Activated CD8-positive, alpha-beta memory T cell treated with anti-CD3 and anti-CD28 coated beads, Interleukin-2, amount 50 U/mL, for 48 hours (primary cell): ENCODE data around the gene SNRNP70.
A peak's percentile ranks its signal among the peaks of the same experiment; 100 is the strongest.
"Not testable (repeated sequence)": the region's sequence is repeated elsewhere in the genome, so short reads cannot be mapped to it uniquely, and the experiment has no call there.

Experiments
- DNase-seq: peaks from one replicate; pipeline ENCODE4 v3.0.0-alpha.2; 2020

Gene SNRNP70

DNA sequence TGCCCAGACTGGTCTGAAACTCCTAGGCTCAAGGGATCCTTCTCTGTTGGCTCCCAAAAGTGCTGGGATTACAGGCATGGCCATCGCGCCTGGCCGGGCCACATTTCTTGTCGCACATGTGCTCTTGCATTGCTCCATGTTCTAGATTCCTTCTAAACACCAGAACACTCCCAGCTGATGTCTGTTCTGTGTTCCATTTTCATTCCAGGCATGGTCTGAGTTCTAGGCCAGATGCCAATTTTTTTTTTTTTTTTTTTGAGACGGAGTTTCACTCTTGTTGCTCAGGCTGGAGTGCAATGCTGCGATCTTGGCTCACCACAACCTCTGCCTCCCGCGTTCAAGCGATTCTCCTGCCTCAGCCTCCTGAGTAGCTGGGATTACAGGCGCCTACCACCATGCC lies 36.6 kb downstream of the SNRNP70 start:
- DNase-seq, result not testable (repeated sequence)

DNA sequence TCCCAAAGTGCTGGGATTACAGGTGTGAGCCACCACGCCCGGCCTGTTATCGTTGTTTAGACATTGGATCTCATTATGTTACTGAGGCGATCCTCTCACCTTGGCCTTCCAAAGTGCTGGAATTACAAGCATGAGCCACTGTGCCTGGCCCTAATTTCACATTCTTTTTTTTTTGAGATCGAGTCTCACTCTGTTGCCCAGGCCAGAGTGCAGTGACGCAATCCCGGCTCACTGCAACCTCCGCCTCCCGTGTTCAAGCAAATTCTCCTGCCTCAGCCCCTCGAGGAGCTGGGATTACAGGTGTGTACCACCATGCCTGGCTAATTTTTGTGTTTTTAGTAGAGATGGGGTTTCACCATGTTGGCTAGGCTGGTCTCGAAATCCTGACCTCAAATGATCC lies 38.0 kb downstream of the SNRNP70 start:
- not testable (repeated sequence) for DNase-seq

DNA sequence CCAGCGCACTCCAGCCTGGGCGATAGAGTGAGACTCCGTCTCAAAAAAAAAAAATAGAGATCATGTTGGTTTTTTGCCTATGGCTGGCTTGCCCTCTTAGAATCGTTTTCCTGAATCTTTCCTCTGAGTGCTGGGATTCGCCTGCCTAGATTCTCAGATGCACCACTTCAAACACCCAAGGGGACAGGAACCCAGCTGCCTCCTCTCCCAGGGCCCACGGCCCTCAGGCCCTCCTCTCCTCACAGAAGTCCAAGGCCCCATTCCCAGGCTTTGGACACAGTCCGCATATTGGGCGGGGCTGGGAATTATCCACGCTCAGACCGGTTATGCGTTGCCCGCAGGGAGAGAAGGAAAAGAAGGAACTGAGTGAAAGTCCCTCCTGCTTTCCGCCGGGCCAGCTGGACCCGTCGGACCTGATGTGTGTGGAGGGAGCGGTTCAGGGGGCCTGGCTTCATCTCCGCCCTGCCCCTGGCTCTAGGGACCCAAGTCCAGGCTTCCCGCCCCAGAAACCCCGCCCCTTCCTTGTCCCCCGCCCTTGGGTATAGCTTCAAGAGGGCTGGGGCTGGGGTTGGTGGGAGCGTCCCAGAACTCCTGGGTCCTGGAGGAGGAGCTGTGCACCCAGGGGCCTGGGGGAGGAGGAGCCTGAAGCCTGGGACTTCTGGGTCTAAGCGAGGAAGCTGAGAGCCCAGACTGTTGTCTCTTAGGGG lies 39.9 kb downstream of the SNRNP70 start:
- no peak for DNase-seq

DNA sequence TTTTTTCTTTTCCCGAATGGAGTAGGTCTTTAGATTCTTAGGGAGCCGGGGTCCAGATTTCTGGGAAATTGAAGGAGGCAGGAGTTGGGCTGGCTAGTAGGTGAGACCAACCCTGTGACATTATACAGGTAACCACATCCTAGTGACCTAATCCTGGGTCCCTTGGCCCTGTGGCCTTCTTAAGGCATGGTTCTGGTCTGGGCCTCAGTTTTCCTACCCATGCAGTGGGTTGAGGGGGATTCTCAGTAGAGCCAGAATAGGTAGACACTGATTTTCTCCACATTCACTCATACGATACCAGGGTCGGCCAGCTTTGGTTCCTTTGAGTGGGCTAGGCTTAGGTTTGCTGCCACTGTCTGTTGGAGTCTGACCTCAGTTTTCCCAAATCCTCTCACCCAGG lies 41.3 kb downstream of the SNRNP70 start:
- no peak for DNase-seq

DNA sequence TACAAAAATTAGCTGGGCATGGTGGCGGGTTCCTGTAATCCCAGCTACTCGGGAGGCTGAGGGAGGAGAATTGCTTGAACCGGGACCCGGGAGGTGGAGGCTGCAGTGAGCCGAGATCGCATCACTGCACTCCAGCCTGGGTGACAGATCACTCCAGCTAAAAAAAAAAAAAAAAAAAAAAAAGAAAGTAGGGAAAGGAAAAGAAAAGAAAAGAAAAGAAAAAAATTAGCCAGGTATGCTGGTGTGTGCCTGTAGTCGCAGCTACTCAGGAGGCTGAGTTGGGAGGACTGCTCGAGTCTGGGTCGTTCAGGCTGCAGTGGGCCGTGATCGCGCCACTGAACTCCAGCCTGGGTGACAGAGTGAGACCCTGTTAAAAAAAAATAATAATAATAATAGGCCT lies 42.0 kb downstream of the SNRNP70 start:
- DNase-seq, result not testable (repeated sequence)

DNA sequence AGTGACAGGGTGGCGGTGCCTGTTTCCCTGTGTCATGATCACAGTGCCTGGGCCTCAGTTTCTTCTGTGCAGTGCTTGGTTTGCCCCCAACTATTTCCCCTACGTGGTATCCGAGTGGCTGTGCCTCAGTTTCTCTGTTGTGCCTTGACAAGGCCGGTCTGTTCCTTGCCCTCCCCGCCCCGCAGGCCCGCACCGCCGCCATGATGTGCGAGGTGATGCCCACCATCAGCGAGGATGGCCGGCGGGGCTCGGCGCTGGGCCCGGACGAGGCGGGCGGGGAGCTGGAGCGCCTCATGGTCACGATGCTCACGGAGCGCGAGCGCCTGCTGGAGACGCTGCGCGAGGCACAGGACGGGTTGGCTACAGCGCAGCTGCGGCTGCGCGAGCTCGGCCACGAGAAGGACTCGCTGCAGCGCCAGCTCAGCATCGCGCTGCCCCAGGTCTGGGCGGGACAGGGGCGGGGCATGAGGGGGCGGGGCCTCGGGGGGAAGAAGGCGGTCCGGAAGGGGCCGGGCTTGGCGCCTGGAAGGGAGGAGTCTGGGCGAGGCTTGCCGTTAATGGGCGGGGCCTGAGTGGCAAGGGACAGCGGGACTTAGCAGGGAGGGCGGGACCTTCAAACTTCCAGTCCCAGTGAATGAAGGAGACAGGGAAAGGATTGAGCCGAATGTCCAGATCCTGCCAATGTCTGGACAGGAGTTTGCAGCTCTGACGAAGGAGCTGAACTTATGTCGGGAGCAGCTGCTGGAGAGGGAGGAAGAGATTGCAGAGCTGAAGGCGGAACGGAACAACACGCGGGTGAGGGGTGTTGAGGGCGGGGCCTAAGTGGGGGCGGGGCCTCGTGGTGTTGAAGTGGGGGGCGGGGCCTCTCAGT lies 42.7 kb downstream of the SNRNP70 start:
- peak; percentile 95 for DNase-seq

DNA sequence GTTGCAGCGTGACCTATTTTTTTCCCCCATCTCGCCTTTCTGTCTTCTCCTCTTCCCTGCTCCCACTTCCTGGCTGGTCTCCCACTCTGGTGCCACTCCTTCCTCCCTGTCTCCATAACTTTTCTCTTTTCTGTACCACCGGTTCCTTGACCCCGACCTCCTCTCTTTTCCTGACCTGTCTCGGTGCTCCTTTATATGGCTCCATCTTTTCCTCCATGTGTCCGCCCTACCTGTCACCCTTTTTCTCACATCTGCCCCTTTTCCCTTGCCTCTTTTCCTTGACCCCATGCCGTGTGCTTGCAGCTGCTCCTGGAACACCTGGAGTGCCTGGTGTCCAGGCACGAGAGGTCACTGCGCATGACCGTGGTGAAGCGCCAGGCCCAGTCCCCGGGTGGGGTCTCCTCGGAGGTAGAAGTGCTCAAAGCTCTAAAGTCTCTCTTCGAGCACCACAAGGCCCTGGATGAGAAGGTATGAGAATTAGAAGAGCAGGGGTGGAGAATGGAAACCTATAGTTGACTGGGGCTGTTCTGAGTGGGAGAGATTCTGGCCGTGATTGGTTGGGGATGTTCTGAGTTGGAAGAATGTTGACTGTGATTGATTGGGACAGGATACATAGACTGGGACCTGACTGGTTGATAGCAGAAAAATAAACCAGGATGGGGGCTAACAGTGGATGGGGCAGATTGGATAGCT lies 43.4 kb downstream of the SNRNP70 start:
- no peak for DNase-seq

DNA sequence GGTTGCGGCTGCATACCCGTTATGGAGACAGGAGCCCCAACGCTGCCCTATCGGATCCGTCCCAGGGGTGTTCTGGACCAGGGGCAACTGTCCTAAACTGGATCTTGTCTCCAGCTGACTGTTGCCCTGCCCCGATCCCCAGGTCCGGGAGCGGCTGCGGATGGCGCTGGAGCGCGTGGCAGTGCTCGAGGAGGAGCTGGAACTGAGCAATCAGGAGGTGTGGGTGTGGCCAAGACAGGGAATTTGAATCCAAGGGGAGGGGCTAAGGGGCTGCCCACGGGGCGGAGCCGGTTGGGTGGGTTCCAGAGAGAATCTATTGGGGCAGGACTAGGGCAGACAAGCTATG lies 44.0 kb downstream of the SNRNP70 start:
- DNase-seq, result no peak

DNA sequence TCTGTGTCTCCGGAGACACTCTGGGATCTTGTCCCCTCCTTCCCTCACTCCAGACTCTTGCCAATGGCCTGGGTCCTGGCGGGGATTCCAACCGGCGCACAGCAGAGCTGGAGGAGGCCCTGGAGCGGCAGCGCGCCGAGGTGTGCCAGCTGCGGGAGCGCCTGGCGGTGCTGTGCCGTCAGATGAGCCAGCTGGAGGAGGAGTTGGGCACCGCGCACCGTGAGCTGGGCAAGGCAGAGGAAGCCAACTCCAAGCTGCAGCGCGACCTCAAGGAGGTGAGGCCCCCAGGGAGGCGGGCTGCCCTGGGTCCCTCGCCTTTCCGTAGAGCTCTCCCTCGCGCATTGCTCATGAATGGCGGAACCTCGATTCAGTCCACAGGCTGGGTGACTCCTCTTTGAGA lies 45.1 kb downstream of the SNRNP70 start:
- DNase-seq, result no peak

DNA sequence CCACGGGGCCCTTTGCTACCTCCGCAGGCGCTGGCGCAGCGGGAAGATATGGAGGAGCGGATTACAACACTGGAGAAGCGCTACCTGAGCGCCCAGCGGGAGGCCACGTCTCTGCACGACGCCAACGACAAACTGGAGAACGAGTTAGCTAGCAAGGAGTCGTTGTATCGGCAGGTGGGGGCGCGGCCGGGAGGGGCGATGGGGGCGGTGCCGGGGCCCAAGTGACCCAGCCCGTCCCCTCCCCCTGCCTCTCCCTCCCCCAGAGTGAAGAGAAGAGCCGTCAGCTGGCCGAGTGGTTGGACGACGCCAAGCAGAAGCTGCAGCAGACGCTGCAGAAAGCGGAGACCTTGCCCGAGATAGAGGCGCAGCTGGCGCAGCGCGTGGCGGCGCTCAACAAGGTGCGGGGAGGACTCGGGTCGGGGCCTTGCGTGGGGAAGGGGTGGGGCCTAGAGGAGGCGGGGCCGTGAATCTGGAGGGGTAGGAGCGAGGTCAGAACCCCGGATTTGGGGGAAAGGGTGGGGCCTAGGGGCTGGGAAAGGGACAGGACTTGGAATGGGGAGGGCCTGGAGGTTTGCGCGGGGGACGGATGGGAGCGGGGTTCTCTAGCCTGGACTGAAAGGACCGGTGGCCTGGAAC lies 47.8 kb downstream of the SNRNP70 start:
- DNase-seq, result no peak

DNA sequence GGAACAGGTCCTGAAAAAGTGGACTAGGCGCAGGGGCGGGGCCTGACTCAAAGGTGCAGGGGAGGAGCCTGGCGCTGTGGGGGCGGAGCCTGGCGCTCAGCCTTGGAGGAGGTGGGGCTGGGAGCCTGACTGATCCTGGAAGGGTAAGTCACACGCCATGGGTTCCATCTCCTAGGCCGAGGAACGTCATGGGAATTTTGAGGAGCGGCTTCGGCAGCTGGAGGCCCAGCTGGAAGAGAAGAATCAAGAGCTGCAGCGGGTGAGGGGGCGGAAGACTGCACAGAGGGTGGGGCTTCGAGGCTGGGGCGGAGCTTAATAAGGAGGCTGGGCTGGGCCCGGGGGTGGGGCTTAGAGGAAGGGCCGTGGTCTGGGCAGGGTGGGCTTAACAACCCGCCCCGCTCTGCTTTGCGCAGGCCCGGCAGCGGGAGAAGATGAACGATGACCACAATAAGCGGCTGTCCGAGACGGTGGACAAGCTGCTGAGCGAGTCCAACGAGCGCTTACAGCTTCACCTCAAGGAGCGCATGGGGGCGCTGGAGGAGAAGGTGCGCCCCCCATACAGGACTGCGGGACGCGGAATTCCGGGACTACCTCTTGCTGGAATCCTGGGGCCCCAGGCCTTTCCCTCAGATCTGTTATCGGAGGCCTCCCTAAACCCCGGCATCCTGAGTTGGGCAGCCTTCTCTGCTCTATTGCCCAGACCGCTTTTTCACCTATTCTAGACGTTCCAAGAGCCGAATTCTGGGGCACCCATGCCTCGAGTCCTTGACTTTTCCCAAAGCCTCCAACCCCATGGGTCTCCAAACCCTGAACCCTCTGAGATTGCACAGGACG lies 48.6 kb downstream of the SNRNP70 start:
- DNase-seq, result peak; percentile 79

DNA sequence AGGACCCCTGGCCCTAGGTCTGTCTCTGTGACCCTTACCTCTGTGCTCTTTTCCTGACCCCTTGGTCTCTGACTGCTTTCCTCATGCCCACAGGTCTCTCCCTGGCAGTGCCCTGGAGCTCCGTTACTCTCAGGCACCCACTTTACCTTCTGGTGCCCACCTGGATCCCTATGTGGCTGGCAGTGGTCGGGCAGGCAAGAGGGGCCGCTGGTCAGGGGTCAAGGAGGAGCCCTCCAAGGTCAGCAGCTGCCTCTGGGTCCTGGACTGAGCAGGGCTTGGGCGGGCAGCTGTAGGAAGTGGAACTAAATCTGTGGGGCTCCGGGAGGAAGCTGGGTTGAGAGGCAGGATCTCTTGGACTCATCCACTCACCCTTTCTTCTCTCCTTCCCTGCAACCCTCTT lies 50.4 kb downstream of the SNRNP70 start:
- no peak for DNase-seq

DNA sequence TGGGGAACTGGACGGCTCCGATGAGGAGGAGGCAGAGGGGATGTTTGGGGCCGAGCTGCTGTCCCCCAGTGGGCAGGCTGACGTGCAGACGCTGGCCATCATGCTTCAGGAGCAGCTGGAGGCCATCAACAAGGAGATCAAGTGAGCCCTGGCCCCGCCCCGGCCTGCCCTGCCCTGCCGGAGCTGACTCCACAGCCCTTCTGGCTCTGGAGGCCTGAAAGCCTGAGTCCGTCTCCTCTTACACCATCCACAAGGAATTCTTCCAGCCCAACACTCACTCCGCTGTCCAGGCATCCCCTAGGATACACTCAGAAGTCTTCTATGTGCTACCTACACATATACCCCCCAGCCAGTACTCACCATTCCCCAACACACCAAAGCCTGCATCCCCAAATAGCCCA lies 51.5 kb downstream of the SNRNP70 start:
- DNase-seq, result no peak

DNA sequence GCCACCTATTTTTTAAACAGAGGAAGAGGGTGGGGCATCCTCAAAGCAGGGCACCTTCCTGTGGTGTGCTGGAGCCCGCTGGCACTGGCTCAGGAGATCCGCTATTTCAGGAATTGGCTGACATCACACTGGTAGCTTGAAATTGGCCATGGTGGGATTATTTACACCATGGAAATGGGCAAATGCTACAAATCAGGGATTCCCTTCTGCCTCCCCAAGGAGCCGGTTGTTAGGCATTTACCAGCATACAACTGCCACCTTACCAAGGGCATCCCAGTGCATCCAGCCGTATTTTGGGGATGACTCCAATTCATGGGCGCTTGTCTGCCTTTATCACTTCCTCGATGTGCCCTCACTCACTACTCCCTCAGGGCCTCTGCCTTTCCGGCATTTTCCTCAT lies 55.7 kb downstream of the SNRNP70 start:
- DNase-seq, result no peak

DNA sequence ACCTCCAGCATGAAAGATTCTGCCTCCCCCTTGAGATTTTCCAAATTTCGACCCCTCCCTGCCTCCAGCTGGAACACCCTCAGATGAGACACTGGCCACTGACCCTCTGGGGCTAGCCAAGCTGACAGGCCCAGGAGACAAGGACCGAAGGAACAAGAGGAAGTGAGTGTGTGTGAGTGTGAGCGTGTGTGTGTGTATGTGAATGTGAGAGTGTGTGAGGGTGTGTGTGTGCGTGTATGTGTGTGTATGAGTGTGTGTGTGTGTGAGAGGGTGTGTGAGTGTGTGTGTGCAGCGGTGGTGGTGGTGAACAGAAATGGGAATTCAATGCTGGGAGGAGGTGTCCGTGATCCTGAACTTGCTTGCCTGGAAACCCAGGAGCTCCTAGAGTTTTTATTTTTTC lies 56.1 kb downstream of the SNRNP70 start:
- no peak for DNase-seq

DNA sequence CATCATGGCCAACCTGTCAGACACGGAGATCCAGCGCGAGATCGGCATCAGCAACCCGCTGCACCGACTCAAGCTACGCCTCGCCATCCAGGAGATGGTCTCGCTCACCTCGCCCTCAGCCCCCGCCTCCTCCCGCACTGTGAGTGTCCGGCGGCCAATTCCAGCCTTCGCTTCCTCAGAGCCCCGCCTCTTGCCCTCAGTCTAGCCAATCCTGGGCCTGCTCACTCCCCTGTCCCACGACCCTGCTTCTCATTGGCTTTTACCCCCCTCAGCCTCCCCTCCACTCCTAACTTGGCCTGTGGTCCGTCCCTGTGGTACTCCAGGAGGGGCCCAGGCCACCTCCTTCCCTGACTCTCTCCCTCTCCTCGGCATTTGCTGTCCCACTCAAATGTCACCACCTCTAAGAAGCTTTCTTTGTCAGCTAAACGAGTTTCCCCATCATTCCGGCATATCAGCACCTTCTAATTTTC lies 57.6 kb downstream of the SNRNP70 start:
- DNase-seq, result peak; percentile 85

DNA sequence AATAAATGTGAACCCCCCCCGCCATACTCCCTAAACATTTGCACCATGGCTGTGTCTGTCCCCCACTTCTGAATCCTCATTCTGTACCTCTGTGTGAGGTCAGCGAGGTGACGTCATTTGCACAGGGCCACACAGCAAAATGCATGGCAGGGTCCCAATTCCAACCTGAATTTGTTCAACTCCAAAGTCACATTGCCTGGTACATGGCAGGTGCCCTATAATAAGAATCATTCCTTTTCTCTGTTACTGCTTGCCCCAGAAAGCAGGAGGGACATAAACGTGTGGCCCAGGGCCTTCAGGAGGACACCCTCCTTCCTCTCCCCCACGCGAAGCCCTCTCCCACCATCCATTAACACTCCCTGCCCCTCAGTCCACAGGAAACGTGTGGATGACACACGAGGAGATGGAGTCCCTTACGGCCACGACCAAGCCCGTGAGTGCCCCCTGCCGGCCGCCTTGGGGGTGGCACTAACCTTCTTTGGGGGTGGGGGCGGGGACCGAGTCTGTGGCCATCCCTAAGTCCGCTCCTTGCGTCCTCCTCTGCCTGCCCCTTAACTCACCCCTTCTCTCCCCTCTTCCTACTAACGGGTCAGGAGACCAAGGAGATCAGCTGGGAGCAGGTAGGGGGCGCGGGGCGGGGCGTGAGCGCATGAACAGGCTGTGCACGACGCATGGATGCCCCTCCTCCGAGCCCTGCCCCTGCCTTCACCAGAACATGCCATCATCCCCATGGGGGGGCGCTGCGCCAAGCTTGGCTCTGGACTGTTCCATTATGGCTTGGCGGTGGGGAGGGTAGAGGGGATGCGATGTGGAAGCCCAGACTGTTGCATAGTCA lies 60.5 kb downstream of the SNRNP70 start:
- peak; percentile 97 for DNase-seq

DNA sequence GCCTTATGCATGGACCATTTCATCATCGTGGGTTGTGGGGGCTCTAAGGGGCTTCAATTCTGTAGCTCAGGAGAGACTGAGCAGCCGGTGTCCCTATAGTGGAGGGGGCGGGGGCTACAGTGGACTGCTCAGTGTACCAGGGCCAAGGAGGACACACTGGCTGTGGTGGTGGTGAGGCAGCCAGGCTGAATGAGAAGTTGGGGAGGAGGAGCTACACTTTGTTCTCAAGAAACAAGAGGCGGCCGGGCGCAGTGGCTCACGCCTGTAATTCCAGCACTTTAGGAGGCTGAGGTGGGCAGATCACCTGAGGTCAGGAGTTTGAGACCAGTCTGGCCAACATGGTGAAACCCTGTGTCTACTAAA lies 61.1 kb downstream of the SNRNP70 start:
- not testable (repeated sequence) for DNase-seq

DNA sequence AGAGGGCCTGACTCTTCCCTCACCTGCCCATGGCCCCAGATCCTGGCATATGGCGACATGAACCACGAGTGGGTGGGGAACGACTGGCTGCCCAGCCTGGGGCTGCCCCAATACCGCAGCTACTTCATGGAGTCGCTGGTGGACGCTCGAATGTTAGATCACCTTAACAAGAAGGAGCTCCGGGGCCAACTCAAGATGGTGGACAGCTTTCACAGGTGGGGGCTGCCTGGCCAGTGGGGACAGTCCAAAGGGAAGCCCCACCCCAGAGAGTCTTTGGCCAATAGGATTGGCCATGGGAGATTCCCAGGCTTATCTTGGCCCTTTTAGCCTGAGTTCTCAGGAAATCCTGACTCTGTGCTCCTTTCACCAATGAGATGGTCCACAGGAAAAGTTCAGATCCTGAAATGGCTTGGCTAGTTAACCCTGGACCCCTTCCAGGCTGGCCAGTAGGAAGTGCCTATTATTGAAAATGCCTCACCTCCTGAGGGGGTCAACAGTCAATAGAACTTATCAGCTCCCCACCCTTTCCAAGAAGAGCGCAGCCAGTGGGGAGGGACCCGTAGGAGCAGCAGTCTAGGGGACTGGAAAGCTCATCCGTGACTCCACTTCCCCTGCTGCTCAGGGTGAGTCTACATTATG lies 62.9 kb downstream of the SNRNP70 start:
- DNase-seq, result no peak

DNA sequence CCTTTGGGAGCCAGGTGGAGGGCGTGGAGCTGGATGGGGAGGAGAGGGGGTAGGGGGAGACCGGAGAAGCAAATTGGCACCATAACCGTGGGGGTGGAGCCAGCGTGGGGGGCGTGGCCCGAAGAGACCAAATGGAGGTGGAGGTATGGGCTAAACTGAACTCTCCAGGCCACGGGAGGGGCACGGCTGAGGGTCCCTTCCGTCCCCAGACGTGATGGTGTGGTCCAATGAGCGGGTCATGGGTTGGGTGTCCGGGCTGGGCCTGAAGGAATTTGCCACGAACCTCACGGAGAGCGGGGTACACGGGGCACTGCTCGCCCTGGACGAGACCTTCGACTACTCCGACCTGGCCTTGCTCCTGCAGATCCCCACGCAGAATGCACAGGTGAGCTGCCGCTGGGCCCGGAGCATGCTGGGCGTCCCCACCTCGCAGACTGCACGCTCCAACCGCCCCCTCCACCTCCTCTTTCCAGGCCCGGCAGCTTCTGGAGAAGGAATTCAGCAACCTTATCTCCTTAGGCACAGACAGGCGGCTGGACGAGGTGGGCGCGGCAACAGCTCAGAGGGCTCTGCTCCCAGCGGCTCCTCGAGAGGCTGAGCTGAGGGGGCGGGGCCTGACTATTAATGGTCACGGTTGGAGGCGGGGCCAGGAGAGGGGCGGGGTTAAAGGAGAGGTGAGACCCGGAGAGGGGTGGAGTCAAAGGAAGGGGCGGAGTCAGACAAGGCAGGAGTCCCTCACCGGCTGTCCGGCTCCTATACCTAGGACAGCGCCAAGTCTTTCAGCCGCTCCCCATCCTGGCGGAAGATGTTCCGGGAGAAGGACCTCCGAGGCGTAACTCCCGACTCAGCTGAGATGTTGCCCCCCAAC lies 63.8 kb downstream of the SNRNP70 start:
- peak; percentile 90 for DNase-seq
